ENCODE data around the gene PHC2.
A peak's percentile ranks its signal among the peaks of the same experiment; 100 is the strongest.

PHC2 gene, protein sequence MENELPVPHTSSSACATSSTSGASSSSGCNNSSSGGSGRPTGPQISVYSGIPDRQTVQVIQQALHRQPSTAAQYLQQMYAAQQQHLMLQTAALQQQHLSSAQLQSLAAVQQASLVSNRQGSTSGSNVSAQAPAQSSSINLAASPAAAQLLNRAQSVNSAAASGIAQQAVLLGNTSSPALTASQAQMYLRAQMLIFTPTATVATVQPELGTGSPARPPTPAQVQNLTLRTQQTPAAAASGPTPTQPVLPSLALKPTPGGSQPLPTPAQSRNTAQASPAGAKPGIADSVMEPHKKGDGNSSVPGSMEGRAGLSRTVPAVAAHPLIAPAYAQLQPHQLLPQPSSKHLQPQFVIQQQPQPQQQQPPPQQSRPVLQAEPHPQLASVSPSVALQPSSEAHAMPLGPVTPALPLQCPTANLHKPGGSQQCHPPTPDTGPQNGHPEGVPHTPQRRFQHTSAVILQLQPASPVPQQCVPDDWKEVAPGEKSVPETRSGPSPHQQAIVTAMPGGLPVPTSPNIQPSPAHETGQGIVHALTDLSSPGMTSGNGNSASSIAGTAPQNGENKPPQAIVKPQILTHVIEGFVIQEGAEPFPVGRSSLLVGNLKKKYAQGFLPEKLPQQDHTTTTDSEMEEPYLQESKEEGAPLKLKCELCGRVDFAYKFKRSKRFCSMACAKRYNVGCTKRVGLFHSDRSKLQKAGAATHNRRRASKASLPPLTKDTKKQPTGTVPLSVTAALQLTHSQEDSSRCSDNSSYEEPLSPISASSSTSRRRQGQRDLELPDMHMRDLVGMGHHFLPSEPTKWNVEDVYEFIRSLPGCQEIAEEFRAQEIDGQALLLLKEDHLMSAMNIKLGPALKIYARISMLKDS

DNA sequence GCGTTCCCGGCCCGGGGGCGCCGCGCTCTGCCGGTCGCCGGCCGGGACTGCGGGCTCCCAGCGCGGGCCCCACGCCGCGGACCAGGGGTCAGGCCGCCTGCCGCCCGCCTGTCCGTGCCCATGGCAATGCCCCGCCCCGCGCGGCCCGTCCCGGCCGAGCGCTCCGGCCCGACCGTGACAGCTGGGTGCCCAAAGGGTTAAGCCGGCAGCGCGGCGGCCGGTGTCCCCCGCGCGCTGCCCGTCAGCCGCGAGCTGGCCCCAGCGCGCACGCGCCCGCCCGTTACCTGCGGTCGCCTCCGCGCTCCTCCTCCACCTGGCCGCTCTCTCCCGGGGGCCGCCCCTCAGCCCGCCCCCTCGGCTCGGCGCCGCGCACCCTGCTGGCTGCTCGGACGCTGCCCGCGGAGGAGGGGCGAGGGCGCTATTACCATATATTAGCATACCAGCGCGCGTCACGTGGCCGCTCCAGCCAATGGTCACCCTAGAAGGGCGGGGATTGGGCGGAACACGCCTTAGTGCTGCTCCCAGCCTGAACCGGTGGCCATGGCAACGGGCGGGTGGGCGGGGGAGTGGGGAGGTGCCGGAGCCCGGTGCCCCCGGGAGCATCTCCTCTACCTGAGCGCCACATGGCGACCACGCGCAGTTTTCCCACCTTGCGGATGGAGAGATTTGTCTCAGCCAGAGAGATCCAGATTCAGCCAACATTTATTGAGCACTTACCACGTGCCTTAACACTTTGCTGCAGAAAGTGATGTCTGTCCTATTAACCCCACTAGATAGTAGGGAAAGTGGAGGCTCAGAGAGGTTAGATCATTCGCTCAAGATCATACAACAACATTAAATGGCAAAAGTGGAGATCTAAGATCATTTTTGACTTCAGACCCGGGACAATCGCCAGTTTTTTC, at the start of gene PHC2:
Gene PHC2 (minus strand): TSS at position 404 of the 902 bp plus-strand sequence. CDS start 55,556 bp downstream, outside the sequence.
- DNase-seq (ENCODE audit: low read depth), result peak; percentile 81

DNA sequence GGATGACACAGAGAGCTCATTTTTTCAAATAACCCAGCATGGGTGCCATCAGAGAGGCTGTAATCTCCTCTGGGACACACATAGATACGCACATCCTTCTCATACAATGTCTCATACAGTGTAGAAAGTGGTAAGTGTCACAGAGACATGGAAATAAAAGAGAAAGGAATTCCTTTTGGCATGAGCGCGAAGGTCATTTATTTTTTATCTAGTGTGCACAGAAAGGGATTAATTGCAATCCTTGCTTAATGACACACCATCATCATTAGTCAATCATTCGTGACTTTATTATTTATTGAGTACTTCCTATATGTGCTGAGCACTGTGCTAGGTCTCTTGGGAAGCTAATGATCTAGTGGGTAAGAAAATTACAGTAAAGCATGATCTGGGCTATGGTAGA, 46.6 kb upstream of the PHC2 start:
- no peak for DNase-seq (ENCODE audit: low read depth)

DNA sequence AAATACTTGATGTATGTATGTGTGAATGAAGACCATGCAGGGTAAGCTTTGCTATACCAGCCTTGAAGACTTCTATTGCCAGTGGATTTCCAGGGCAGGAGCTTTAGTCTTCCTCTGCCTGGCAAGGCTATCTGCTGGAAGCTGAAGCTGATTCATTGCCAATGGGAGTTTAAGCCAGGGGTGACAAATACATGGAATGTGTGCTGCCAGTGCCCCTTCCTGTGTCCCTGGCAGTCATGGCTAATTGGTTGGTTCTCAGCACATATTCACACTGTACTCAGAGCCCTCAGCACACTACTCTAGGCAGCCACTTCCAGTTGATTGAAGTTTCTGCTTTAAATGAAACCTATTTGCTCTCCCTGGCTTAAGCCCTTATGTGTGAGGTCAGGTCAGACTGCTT, 43.0 kb upstream of the PHC2 start:
- no peak for DNase-seq (ENCODE audit: low read depth)

DNA sequence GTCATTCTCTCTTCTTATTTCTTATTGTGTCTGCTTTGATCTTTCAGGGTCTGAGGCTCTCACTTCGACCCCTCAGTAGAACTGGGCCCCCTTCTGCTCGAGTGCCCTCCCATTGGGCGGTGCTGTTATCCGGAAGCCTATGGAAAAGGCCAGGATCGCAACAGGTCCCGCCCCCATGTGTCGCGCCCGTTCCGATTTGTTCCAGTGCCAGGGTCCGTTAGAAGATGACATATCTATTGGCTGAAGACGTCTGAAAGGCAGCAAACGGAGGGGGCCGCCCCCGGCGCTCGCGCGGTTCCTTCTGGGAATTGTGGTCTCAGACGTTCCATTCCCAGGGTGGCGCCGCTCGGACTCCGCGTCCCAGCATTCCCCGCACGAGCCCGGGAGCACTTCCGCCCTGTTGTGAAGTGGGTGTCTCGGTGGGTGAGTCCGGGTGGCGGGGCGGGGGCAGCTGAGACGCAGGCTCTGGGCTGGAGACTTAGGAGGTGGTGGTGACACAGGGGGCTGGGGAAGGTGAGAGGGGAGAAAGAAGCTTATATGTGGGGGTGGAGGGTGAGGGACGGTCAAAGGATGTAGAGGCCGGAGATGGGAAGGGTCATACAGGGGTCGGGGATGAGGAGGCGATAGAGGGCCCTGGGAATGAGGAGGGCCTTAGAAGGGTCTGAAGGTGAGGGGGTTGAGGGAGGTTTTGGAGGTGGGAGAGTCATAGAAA, 41.5 kb upstream of the PHC2 start, which contains the start of gene ZSCAN20:
Gene ZSCAN20 (plus strand): TSS at position 377 of the 712 bp plus-strand sequence. CDS start 6,644 bp downstream, outside the sequence.
- DNase-seq (ENCODE audit: low read depth), result peak; percentile 73

DNA sequence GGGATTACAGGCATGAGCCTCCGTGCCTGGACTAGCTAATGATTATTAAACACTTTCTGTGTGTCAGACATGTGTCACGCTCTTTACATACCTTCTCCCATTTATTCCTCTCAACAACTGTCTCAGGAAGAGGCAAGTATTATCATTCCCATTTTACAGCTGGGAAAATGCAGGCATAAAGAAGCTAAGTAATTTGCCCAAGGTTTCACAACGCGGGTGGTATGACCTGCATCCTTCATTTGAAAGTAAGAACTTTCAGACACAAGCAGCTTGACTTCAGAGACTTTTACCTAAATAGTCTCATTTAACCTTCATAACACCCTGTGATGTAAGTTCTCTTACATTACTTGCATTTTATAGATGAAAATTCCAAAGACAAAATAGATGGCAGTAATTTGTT, 40.5 kb upstream of the PHC2 start:
- DNase-seq (ENCODE audit: low read depth), result no peak

DNA sequence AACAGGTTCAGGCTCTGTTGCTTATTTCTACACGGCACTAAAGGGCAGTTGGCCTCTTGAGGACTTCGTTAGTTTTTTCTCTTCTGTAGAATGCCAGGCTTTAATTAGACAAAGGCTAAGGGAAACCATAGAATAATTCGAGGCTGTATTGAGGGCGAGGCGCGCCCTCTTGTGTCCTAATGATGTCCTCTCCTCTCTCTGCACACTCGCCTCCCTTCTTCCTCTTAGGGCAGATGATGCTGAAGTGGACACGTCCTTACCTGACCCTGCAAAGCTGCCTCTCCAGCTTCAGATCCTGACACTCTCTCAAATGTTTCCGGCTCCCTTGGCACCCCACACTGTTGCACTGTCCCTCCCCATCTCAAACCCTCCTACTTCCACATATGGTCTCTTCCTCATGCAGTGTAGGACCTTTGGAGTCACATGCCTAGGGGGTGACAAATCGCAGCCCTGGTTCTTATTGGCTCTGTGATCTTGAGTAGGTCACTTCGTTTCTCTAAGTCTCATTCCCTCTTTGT, 39.7 kb upstream of the PHC2 start:
- DNase-seq (ENCODE audit: low read depth), result peak; percentile 10

DNA sequence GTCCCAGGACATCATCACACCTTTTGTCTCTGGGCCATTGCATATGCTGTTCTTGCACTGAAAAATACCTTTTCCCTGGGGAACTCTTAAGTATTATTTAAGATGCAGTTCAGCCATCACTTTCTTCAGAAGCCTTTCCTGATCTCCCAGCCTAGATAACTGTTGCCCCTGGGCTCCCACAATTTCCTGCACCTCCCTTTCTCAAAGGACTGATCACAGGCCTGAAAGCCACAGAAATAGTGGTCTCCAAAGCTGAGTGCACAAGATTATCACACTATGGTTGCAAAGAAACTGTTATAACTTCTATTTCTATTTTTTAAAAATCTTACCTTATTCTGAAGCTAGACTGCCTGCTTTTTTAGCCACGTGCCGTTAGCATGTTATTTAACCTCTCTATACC, 38.8 kb upstream of the PHC2 start:
- no peak for DNase-seq (ENCODE audit: low read depth)

DNA sequence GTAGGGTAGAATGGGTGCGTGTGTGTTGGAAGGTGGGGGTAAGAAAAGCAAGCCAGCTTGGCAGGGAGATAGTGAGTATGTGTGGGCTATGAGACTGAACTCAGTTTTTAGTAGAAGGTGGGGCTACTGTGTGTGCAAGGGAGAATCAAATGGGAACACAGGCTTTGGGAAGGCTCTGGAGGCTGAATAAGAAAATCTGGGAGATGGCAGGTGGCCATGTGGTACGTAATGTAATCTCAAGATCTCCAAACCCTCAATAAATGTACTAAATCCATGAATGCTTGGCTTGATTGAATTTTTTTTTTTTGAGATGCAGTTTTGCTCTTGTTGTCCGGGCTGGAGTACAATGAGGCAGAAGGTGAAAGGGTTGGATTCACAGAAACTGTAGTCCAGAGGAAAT, 38.1 kb upstream of the PHC2 start:
- no peak for DNase-seq (ENCODE audit: low read depth)

DNA sequence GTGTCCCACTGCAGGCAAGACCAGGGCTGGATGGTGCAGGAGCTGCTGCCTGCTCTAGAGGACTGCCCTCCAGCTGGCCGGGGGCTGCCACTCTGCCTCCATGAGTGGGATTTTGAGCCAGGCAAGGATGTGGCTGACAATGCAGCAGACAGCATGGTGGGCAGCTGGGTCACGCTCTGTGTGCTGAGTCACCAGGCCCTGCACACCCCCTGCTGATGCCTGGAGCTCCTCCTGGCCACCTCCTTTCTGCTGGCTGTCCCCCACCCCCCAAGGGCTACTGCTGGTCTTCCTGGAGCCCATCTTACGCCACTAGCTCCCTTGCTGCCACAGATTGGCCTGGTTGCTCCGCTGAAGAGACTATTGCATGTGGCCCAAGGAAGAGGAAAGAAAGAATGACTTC, 37.6 kb upstream of the PHC2 start:
- DNase-seq (ENCODE audit: low read depth), result no peak

DNA sequence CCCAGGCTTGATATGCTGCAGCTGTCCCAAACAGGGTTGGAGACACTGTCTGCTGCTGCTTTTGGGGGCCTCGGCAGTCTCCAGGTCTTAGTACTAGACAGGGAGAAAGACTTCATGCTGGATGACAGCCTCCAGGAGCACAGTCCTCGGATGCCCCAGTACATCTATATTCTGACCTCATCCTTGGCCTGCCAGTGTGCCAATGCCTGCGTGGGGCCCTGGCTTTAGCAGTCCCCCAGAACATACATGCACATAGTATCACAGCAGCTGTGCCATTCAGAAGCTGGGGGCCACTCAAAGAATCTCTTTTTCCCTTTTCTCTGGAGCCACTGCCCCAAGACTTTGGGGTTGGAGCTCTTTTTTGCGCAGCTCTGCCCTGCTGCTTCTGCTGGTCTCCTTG, 37.1 kb upstream of the PHC2 start:
- DNase-seq (ENCODE audit: low read depth), result no peak

DNA sequence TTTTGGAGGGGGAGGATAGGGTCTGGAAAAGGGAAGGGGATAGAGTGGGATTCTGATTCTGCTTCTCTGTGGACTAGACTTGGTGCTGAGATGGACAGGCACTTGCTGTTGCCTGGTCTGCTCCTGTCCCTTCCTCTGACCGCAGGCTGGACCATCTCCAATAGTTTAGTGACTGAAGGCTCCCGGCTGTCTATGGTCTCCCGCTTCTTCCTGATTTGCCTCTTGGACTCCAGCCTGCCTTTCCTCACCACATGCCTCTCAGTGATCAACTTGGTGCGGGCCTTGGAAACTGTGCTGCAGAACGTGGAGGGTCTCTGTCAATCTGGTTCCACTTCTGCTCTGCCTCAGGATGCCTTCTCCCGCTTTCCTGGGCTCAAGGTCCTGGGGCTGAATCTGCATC, 35.3 kb upstream of the PHC2 start:
- no peak for DNase-seq (ENCODE audit: low read depth)

DNA sequence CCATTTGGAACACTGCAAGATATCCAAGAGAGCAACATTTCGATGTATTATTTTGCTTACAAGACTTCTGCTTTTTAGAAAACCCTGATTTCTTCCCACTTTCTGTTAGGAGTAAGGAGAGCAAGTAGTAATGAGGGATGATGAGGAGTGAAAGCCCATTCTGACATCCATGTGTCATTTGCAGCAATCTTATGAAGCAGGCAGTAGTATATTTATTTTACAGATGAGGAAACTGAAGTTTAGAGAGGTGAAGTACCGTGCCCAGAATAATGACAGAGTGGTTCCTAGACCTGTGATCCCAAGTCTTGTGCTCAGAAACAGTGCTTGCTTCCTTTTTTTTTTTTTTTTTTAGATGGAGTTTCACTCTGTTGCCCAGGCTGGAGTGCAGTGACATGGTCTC, 34.4 kb upstream of the PHC2 start:
- DNase-seq (ENCODE audit: low read depth), result no peak

DNA sequence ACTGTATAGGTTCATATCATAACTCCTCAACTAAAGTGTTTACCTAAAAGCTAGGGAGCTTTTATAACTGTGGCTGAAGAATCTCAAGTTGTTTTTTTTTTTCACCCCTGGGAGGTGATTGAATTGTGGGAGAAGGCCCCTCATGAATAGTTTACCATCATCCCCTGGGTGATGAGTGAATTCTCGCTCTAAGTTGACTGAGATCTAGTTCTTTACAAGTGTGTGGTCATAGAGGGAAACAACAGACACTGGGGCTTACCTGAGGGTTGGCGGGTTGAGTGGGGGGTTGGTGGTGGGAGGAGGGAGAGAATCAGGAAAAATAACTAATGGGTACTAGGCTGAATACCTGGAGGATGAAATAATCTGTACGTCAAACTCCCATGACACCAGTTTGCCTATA, 33.7 kb upstream of the PHC2 start:
- DNase-seq (ENCODE audit: low read depth), result no peak

DNA sequence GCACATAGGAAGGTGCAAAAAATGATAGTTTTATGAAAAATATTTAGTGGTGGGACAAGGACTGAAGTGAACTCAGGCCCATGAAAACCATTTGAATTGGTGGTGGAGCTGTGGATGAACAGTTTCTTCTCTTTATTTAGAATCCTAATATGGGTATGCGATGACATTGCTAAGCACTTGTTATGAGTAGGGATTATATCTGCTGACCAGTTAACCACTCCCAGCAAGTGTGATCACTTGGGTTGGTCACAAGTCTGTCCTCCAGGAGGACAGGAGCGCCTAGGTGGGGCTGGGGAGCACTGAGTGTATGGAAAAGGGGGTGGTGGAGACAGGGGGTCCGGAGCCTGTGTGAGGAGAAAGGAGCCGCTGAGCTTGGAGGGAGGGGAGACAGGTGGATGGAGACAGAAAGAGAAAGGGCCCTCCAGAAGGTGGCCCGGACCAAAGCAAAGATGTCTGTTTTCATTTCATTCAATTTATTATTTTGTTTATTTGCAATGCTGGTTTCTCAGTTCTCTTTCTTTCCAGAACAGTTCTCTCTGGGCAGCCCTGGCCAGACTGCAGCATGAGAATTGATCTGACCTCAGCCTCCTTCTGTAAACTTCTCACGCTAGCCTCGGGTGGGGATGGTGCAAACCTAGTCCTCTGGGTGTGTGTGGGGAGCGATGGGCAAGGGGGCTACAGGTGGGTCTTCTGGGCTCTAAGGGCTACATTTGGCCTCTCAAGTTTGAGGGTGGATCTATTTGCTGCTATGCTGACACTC, 31.7 kb upstream of the PHC2 start:
- DNase-seq (ENCODE audit: low read depth), result no peak

DNA sequence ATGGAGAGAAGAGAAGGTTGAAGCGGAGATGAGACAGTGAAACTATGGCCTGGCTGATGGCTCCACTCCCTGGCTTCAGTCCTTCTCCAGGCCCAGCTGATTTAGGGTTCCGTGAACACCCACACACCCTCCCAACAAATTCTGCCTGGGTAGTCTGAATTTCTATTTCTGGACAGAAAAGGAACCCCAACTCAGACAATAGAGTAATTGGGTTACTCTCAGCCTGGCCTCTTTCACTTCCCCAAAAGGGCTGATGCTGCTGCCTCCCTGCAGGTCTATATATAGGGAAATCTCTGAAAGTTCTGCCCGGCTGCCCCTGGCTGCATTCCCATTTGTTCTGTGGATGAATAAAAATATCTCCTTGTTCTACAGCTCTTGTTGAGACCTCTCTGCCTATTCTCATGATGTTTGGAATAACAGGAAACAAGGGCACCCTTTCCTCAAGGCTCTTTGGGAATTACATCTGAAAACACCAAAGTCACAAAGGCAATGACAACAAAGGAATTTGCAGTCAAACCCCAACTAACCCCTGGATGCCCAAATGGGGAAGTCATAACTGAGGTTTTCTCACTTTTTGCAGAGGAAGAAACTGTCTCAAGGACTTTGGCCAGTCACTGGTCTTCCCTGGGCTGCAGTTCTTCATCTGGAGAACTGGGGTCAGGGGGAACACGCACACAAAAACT, 30.2 kb upstream of the PHC2 start:
- no peak for DNase-seq (ENCODE audit: low read depth)

DNA sequence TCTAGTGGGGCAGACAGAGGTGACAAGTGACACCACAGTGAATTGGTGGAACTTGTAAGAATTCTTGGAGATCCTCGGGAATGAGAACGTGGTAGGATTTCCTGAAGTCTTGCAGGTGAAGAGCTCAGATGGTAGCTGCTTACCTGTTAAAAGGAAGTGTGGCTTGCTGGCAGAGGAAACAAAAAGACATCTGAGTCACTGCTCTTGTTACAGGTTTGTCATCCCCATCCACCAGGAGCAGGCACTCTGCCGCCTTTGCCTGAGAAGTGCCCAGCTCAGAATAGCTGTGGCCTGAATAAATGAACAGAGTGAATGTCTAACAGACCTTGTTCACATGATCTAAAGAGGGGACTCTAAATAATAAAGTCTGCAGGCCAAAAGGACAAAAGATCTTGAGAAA, 29.2 kb upstream of the PHC2 start:
- no peak for DNase-seq (ENCODE audit: low read depth)

DNA sequence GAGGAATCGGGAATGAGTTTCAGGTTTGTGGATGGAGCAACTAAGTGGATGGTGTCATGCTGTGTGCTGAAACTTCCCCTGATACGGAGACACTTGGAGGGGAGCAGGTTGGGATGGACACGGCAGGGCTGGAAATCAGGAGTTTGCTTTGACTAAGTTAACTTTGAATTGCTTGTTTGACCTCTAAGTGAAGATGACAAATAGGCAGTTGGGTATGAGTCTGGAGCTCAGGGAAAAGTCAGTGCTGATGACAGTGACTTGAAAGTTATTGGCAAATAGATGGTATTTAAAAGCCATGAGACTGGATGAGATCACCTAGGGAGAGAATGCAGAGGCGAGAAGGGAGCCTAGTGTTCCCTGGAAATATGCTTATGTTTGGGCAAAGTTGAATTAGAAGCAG, 28.8 kb upstream of the PHC2 start:
- DNase-seq (ENCODE audit: low read depth), result no peak

DNA sequence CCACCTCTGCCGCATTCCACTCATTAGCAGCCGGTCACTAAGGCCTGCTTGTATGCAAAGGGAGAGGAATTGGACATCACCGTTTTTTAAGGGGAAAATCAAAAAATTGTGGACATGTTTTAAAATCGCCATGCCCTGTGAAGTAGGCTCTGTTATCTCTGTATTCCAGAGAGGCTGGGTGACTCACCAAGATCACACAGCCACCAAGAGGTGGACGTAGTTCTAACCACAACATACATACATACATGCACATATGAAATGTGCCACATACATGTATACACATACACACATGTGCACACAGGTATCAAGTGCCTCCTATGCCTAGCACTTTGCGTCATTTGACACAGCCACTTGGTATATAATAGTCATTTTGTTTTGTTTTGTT, 25.6 kb upstream of the PHC2 start:
- DNase-seq (ENCODE audit: low read depth), result no peak

DNA sequence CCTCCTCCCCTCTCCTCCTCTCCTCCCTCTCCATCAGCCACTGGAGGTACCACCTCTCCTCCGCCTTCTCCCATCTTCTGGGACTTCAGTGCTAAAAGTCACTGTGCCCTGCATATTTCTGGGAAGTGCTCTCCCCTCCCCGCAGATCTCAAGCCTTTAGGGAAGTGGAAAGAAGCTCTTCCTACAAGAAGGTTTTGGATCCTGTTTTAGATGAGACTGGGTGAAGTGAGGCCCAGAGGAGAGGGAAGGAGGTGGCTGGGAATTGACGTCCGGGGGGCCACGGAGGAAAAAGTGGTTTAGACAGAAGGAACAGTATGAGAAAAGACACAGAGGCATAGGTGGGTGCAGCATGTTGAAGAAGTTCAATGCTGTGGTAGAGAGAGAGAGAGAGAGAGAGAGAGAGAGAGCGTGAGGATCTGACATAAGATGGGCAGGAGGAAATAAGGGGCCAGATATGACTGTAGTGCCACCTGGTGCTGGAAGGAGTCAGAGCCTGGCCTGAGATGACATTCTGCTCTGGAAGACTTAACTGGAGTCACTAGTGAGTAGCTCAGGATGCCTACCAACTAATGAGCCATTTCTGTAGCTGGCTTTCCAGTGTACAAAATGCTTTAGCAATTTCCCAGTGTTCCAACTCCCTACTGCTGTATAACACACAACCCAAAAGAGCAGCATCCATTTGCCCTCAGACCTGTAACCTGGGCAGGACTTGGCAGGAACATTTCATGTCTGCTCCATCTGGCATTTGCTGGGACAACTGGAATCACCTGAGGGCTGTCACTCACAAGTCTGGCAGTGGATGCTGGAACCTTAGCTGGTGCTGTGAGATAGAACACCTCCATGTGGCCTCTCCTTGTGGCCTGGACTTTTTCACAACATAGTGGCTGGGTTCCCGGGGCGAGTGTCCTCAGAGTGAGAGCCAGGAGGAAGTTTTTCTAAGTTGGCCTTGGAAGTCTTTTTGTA, 24.9 kb upstream of the PHC2 start:
- DNase-seq (ENCODE audit: low read depth), result no peak
